GM21360 (cell line): ENCODE measurements around the gene CCL4.
"Not testable (repeated sequence)": the region's sequence is repeated elsewhere in the genome, so short reads cannot be mapped to it uniquely, and the experiment has no call there.

Source experiments
- ATAC-seq: cut with Tn5 transposase; IDR thresholded peaks from one replicate; pipeline ENCODE4 v1.9.1; 2021; ENCODE audit warnings: mild to moderate bottlenecking, moderate library complexity; ENCODE audit not compliant: unreplicated experiment

Gene CCL4

DNA sequence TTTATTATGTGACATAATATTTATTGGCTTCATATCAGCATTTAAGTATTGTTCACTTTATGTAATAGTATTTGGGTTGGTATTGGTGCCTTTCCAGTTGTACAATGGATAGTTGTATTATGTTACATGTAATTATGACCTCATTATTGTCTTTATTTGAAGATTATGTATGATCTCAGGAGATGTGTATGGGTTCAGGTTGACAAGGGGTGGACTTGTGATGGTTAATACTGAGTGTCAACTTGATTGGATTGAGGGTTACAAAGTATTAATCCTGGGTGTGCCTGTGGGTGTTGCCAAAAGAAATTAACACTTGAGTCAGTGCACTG, 12.0 kb downstream of the CCL4 start:
- ATAC-seq: not testable (repeated sequence)

- no peak for ATAC-seq
Measured at GRCh38 chr17:36117505-36118382, 14.1 kb downstream of the CCL4 start.

DNA sequence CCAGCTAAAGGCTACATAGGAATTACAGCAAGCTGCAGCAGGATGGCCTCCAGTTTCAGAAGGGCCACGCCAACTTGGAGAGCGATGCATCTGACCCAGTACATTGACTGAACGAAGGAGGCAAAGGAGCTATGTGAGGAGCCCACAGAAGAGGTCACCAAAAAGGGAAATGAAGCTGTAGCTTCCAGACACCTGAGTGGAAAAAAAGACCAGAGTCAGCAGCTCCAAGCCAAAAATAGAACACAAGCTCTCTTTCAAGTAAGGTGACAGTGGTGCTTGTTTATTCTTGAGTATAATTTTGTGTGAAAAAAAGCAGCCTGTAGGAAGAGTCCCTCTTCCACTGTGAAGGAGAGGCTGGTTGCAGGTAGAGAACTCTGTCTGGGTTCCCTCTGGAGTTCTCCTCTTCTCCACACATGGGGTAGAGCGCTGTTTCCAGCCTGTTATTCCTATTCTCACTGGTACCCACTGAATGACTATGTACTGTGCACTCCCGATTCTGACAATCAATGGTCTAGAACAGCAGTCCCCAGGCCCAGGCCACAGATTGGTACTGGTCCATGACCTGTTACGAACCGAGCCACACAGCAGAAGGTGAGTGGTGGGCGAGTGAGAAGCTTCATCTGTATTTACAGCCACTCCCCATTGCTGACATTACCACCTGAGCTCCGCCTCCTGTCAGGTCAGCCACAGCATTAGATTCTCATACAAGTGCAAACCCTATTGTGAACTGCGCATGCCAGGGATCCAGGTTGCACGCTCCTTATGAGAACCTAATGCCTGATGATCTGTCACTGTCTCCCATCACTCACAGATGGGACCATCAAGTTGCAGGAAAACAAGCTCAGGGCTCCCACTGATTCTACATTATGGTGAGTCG, 15.1 kb downstream of the CCL4 start:
- ATAC-seq: no peak

DNA sequence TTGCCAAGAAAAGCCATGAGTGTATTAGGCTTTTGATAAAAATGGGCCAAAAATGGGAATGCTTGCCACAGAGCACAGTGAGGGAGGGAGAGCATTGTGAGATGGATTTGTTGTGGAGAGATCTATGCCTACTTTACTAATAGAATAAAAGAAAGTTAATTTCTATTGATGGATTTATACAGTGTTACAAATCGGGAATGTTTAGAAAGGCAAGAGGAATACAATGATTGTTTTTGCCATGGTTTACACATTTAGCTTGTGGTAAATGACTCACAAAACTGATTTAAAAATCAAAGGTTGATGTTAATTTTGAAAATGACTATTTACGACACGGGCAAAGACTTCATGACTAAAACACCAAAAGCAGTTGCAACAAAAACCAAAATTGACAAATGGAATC, 16.6 kb downstream of the CCL4 start:
- ATAC-seq: no peak

DNA sequence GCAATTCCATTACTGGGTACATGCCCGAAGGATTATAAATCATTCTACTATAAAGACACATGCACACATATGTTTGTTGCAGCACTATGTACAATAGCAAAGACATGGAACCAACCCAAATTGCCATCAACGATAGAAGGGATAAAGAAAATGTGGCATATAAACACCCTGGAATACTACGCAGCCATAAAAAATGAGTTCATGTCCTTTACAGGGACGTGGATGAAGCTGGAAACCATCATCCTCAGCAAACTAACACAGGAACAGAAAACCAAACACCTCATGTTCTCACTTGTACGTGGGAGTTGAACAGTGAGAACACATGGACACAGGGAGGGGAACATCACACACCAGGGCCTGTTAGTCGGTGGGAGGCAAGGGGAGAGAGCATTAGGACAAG, 17.5 kb downstream of the CCL4 start:
- ATAC-seq: not testable (repeated sequence)

GRCh38 chr17:36123431-36123830, 19.8 kb downstream of the CCL4 start:
- no peak for ATAC-seq

- no peak for ATAC-seq
Measured at GRCh38 chr17:36124879-36125824, 21.5 kb downstream of the CCL4 start.

GRCh38 chr17:36127199-36127893, 23.7 kb downstream of the CCL4 start:
- no peak for ATAC-seq

GRCh38 chr17:36127911-36128310, 24.3 kb downstream of the CCL4 start:
- no peak for ATAC-seq

GRCh38 chr17:36128411-36128978, 24.9 kb downstream of the CCL4 start:
- ATAC-seq: no peak

DNA sequence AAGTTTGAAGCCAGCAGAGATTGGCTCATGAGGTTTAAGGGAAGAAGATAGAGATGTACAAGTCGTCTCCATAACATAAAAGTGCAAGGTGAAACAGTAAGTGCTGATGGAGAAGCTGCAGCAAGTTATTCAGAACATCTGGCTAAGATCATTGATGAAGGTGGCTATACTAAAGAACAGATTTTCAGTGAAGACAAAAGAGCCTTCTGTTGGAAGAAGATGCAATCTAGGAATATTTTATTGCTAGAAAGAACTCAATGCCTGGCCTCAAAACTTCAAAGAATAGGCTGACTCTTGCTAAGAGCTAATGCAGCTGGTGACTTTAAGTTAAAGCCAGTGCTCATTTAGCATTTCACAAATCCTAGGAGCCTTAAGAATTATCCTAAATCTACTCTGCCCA, 26.0 kb downstream of the CCL4 start:
- ATAC-seq: no peak

DNA sequence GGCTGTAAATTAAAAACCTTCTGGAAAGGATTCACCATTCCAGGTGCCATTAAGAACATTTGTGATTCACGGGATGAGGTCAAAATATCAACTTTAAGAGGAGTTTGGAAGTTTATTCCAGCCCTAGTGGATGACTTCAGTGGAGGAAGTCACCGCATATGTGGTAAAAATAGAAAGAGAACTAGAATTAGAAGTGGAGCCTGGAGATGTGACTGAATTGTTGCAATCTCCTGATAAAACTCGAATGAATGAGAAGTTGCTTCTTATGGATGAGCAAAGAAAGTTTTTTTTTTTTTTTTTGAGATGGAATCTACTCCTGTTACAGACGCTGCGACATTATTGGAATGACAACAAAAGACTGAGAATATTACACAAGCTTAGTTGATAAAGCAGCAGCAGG, 26.7 kb downstream of the CCL4 start:
- no peak for ATAC-seq

DNA sequence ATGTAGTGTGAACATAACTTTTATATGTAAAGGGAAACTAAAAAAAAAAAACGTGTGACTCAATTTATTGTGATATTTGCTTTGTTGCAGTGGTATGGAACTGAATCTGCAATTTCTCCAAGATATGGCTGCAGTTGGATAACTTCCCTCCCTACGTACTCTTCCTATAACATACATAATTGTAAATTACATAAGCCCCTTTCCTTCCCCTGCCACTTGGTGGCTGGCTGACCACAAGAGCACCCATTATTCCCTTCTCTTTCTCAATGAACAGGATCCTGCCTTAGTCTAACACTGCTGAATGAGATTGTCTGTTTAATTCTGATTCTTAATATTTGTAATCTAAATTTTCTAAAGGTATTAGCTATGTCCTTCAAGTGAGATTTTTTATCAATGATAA, 27.8 kb downstream of the CCL4 start:
- ATAC-seq: no peak

DNA sequence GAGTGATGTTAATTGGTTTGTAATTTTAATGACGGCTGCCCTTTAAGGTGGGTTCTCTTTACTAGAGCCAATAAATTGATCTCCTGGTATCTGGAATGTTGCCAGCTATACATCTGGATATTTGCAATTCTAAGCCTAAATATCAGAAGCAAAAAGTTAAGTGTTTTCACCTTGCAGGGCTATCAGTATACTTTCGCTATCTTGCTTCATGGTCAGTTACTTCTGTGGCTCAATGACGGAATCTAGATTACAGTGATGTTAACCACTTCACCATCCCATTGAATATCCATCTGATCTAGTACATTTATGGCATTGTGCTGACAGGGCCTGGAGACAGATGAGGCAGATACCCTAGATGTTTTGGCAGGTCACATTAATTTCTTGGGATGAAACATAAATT, 28.3 kb downstream of the CCL4 start:
- no peak for ATAC-seq

GRCh38 chr17:36132421-36132831, 28.8 kb downstream of the CCL4 start:
- no peak for ATAC-seq

DNA sequence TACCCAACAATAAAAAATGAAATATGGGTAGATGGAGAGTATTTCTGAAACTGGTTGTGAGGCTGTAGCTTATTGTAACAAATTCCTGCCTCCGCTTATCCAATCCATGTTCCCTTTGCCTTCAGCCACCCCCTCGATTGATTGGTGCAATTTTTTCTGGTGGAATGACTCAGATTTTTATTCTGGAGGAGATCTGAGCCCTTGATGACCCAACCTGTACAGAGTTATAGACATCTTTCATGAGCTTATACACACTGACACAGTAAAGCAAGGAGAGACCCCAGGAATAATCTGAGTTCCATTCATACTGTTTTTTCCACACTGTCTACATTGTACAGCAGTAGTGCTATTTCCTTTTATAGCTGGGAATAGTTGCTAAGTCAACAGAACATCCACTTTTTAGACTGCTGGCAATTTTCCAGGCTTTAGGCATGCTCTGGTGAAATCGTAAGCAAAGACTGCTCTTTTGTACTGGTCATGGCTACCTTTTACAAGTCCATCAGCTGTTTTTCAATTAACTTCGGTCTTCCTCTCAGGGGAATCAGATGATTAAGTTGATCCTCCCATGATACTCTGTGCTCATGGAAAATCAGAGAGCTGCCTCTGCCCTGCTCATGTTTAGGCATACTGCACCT, 30.1 kb downstream of the CCL4 start:
- no peak for ATAC-seq

- ATAC-seq: no peak
Measured at GRCh38 chr17:36135465-36135864, 31.8 kb downstream of the CCL4 start.

GRCh38 chr17:36136036-36136435, 32.4 kb downstream of the CCL4 start:
- ATAC-seq: no peak

DNA sequence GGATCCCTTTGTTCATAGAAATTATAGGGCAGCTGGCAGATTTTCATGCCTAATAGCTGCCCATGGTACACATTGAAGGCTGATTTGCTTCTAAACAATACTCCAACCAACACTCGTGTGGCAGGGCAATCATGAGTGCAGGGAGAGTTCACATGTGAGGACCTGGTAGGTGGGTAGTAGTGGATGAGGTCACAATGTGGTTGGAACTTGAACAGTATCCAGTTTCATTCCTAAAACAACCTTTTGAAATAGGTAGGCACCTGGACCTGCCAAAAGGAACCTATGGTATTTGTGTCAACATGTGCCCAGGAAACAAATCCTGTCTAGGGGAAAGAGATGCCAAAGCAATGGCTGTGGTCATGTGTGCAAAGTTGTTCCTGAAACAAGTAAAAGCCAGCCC, 32.8 kb downstream of the CCL4 start:
- ATAC-seq: no peak

DNA sequence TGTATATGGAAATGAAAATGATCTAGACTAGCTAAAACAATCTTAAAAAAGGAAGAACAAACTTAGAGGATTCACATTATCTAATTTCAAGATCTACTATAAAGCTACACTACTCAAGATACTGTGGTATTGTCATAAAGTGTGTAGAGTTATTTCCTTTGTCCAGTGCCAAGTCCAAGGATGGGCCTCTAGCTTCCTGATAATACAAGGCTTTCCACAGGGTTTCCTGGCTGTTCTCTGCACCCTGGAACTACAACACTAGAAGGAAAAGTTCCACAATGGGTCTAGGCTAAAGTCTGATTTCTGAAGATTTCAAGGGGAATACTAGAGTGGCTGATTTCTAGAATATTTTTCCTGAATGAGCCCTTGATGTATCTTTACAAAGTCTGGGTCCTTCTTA, 38.6 kb downstream of the CCL4 start:
- no peak for ATAC-seq
